Activated CD4-positive, CD25-positive, alpha-beta regulatory T cell treated with anti-CD3 and anti-CD28 coated beads, Interleukin-2, amount 50 U/mL, for 24 hours (primary cell): ENCODE results near the gene MICALL2.

ENCODE experiments used
- ATAC-seq, 2 donors: fragments of 150-1000 bp; cut with Tn5 transposase; one replicate each; pipeline ENCODE4 v1.10.0; 2021; ENCODE audit warnings: mild to moderate bottlenecking in 1 of 2, moderate library complexity in 1 of 2

Gene MICALL2

GRCh38 chr7:1458683-1459511 is at the start of gene MICALL2:
Gene MICALL2 (minus strand): TSS chr7:1459470. CDS start chr7:1459326, 144 bp downstream.
- peak; percentile 8 to 13 for ATAC-seq

- no peak for ATAC-seq
Measured at GRCh38 chr7:1508277-1508758, 49.0 kb upstream of the MICALL2 start.

GRCh38 chr7:1505731-1506550 is 46.7 kb upstream of the MICALL2 start:
- ATAC-seq, result no peak

- peak; percentile 93 for ATAC-seq
Measured at GRCh38 chr7:1503816-1504775, 44.8 kb upstream of the MICALL2 start, which contains the start of gene INTS1. Gene INTS1 (minus strand): TSS chr7:1504389. CDS start chr7:1503960, 429 bp downstream.

GRCh38 chr7:1503390-1503789 is 44.1 kb upstream of the MICALL2 start:
- no peak for ATAC-seq

- no peak for ATAC-seq
Measured at GRCh38 chr7:1502845-1503244, 43.6 kb upstream of the MICALL2 start.

- ATAC-seq, result no peak
Measured at GRCh38 chr7:1501487-1502270, 42.4 kb upstream of the MICALL2 start.

GRCh38 chr7:1500064-1500807 is 41.0 kb upstream of the MICALL2 start:
- no peak for ATAC-seq

GRCh38 chr7:1499367-1500029 is 40.2 kb upstream of the MICALL2 start:
- ATAC-seq, result no peak

GRCh38 chr7:1498370-1499305 is 39.4 kb upstream of the MICALL2 start:
- no peak for ATAC-seq

- ATAC-seq, result no peak
Measured at GRCh38 chr7:1497293-1497927, 38.1 kb upstream of the MICALL2 start.

- ATAC-seq, result no peak
Measured at GRCh38 chr7:1496531-1497292, 37.4 kb upstream of the MICALL2 start.

GRCh38 chr7:1495564-1496242 is 36.4 kb upstream of the MICALL2 start:
- no peak for ATAC-seq

GRCh38 chr7:1494866-1495563 is 35.7 kb upstream of the MICALL2 start:
- ATAC-seq, result no peak

GRCh38 chr7:1494447-1494846 is 35.2 kb upstream of the MICALL2 start:
- no peak for ATAC-seq

GRCh38 chr7:1493571-1493970 is 34.3 kb upstream of the MICALL2 start:
- ATAC-seq, result no peak
